HUES6 (cell line): Measurements from ENCODE around the gene DPP7.
"Not testable (repeated sequence)": the region's sequence is repeated elsewhere in the genome, so short reads cannot be mapped to it uniquely, and the experiment has no call there.

Experiments
- H3K27ac ChIP-seq: 2 replicates; pipeline ENCODE4 v1.7.0; 2013; ENCODE audit warnings: low read depth, mild to moderate bottlenecking, low read length, inconsistent platforms
- H3K27me3 ChIP-seq: 2 replicates; pipeline ENCODE4 v1.6.1; 2013; ENCODE audit warnings: low read length; ENCODE audit not compliant: control insufficient read depth, insufficient read depth
- H3K36me3 ChIP-seq: 2 replicates; pipeline ENCODE4 v1.6.1; 2013; ENCODE audit warnings: low read length; ENCODE audit not compliant: control insufficient read depth, insufficient read depth
- H3K4me1 ChIP-seq: 2 replicates; pipeline ENCODE4 v1.6.1; 2013; ENCODE audit warnings: low read length; ENCODE audit not compliant: control insufficient read depth, insufficient read depth
- H3K4me3 ChIP-seq: 2 replicates; pipeline ENCODE4 v1.5.1; 2013; ENCODE audit warnings: low read depth, low read length
- H3K9ac ChIP-seq: one replicate; pipeline ENCODE4 v1.6.1; 2013; ENCODE audit warnings: mild to moderate bottlenecking, low read length
- H3K9me3 ChIP-seq: 2 replicates; pipeline ENCODE4 v1.6.1; 2013; ENCODE audit warnings: low read depth, low read length; ENCODE audit not compliant: control insufficient read depth, insufficient read depth

The DPP7 gene

DNA sequence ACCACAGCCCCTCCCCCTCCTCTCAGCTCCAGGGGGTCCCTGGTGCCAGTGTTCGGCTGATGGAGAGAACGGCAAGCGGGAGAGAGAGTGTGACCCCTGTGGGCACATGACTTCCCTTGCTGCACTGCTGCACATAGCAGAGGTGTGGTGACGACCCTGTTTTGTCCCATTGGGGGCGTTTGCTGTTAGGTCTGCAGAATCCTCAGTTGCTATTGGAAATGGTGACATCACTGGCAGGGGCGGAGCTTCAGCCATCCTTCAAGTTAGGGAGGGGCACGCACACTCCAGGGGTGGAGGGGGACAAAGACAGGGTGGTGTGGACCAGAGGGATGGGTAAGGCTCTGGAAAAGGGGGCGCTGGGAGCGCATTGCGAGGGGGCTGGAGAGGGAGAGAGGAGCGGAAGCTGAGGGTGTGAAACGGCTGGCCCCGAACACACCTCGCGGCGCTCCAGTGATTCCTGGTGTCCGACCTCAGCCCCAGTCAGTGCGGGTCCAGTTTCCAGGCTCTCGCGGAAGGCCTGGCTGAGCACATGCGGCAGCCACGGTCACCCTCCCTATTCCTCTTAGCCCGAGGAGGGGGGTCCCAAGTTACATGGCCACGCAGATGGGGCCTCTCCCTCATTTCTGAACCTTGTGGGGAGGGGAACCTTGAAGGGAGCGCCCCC lies 23.7 kb upstream of the DPP7 start:
- H3K4me3 ChIP-seq: peak overlapping the region; percentile 32; the same call in 1 of the 2 replicates
- no peaks in the 10 kb centered on the region for H3K36me3 ChIP-seq

DNA sequence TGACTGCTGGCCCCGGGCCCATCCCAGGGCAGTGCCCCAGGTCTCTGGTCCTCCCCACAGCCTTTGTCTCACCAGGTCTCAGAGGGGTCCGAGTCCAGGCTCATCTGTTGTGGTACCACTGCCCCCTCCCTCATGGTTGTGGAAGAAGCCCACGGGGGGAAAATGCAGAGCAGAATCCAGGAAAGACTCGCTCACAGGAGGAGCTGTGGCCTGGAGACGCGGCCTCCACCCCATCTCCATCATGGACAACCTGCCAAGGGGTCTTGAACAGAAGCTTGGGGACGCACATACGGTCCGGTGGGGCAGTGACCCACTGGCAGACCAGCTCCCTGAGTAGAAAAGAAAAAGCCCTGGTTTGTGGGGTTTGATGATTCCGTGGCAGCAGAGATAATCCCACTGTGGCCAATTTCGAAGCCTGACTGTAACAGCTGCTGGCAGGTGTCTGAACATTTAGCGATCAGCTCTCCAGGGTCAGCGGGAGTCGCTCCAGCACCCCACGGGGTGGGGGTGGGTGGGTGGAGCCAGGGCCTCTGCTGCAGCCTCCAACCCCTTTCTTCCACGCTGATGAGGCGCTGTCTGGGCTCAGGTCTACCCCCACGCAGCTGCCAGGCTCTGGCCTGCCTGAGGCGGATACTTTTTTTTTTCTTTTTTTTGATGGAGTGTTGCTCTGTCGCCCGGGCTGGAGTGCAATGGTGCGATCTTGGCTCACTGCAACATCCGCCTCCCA lies 22.5 kb upstream of the DPP7 start:
- no peaks in the 10 kb centered on the region for H3K36me3 ChIP-seq
- H3K4me3 ChIP-seq: no peak overlapping the region
- no peak overlapping the region for H3K27ac ChIP-seq
- no peaks in the 10 kb centered on the region for H3K9me3 ChIP-seq
- no peak overlapping the region for H3K9ac ChIP-seq
- H3K27me3 ChIP-seq: peaks cover 81% of the 10 kb centered on the region
- H3K4me1 ChIP-seq: 0 out of 2 replicates have a peak, but pooled peaks cover 3% of the 10 kb centered on the region

More for the DNA sequence above, 23.7 kb upstream of the DPP7 start:
- H3K9me3 ChIP-seq: no peaks in the 10 kb centered on the region
- H3K27ac ChIP-seq: no peak overlapping the region
- 0 out of 2 replicates have a peak, but pooled peaks cover 3% of the 10 kb centered on the region for H3K4me1 ChIP-seq
- peaks cover 87% of the 10 kb centered on the region for H3K27me3 ChIP-seq
- no peak overlapping the region for H3K9ac ChIP-seq

DNA sequence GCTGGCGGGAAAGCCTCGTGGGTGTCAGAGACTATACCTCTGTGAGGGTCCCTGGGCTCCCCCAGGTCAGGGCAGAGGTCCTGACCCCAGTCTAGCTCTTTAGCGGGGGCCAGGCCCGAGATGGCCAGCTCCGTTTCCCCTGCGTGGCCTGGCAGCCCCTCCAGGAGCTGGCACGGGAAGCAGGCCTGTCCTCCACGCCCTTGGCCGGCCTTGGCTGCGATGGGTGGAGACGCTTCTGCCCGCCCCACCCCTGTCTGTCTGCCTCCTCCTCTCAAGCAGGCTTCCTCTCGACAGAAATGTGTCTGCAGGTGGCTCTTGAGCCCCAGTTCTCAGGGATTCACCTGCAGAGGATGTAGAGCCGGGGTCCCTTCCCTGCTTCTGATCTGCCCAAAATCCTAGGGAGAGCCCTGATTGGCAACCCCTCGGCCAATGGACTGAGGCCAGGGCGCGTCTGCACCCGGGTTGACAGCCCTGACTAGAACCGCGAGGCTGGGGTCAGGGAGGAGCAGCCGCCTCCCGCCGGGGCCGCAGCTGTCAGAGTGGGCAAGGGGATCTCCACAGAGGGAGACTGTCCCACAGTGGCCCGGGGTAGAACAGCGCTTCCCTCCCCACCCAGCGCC lies 21.8 kb upstream of the DPP7 start:
- Histone ChIP-seq H3K4me3 (no peak overlapping the region), H3K9ac (no peak overlapping the region), H3K9me3 (no peaks in the 10 kb centered on the region), H3K36me3 (no peaks in the 10 kb centered on the region), H3K4me1 (0 out of 2 replicates have a peak, but pooled peaks cover 3% of the 10 kb centered on the region), H3K27ac (no peak overlapping the region), H3K27me3 (peaks cover 79% of the 10 kb centered on the region)

DNA sequence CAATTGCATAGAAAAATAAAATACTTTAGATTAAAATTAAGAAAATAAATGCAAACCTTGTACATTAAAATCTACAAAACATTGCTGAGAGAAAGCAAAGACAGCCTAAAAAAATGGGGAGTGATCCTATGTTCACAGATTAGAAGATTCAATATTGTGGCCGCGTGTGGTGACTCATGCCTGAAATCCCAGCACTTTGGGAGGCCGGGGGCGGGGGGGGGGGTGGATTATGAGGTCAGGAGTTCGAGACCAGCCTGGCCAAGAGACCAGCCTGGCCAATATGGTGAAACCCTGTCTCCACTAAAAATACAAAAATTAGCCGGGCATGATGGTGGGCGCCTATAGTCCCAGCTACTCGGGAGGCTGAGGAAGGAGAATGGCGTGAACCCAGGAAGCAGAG lies 20.6 kb upstream of the DPP7 start:
- not testable (repeated sequence) for H3K36me3 ChIP-seq, H3K27ac ChIP-seq, H3K9ac ChIP-seq, H3K4me3 ChIP-seq, H3K9me3 ChIP-seq, H3K4me1 ChIP-seq
- peaks cover 76% of the 10 kb centered on the region for H3K27me3 ChIP-seq

DNA sequence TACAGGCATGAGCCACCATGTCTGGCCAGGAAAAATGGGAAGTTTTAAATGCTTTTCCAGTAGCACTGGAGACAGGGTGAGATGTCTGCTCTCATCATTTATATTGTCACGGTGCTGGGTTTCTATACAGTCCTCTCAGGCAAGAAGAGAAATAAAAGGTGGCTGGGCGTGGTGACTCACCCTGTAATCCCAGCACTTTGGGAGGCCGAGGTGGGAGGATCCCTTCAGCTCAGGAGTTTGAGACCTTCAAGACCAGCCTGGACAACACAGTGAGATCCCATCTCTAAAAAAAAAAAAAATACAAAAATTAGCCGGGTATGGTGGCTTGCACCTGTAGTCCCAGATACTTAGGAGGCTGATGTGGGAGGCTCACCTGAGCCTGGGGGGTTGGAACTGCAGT lies 19.7 kb upstream of the DPP7 start:
- no peak overlapping the region for H3K9ac ChIP-seq
- no peaks in the 10 kb centered on the region for H3K9me3 ChIP-seq
- H3K27ac ChIP-seq: no peak overlapping the region
- 0 out of 2 replicates have a peak, but pooled peaks cover 3% of the 10 kb centered on the region for H3K4me1 ChIP-seq
- peaks cover 66% of the 10 kb centered on the region for H3K27me3 ChIP-seq
- H3K36me3 ChIP-seq: no peaks in the 10 kb centered on the region
- no peak overlapping the region for H3K4me3 ChIP-seq

DNA sequence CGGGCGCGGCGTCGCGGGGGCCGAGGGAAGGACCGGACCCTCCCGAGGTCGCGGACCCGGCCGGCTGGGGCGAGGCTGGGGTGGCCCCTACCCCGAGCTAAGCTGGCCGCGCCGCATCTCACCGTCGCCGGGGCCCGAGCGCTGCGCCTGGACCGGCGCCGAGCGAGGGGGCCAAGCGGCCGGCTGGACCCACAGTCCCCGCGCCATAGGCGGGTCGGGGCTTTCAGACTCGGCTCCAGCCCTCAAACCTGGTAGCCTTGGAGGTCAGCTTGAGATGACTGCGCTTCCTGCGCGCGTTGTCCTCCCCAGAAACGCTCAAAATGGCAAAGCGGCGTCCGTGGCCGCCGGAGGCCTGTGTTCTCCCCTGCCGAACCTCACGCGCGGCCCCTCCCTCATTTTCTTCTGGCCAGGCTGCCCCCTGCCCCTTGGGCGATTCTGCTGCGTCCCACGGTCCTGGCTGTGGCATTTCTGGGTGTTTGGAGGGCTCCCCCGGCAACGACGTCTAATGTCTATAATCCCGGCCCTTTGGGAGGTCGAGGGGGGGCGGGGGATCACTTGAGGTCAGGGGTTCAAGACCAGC lies 15.7 kb upstream of the DPP7 start:
- H3K4me1 ChIP-seq: peaks cover 15% of the 10 kb centered on the region; the same call in 1 of the 2 replicates
- H3K27me3 ChIP-seq: peaks cover 29% of the 10 kb centered on the region
- no peaks in the 10 kb centered on the region for H3K9me3 ChIP-seq
- H3K27ac ChIP-seq: no peak overlapping the region
- H3K36me3 ChIP-seq: no peaks in the 10 kb centered on the region
- peak overlapping the region; percentile 86 for H3K9ac ChIP-seq
- H3K4me3 ChIP-seq: peak overlapping the region; percentile 92

DNA sequence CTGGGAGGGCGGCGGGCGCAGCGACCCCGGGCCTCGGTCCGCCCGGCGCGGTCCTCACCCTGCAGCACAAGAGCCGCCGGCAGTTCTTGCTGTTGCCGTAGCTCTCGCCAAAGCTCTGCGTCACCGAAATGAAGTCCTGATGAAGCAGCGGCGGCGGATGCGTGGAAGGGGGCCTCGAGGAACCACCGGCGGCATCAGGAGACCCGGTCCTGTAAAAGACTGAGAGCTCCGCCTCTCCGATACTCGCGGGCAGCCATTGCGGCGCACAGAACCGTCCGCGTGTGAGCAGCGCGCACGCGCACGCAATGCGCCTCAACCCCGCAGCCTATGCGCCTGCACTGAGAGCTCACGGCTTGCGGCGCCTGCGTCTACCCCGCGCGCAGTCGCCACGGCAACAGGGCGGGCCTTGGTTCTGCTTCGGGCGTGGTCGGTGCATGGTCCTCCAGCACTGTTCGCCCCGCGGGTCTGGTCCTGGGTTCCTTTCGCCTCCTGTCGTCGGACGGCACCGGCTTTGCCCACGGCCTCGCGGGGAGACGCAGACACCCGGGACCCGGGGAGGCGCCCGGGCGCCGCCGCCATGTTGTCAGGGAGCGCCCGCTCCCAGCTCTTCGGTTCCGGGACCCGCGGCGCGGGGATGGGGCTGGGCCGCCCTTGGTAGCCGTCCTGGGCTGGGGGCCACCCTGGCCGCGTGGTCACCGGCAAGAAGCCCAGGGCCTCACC lies 15.1 kb upstream of the DPP7 start:
- peak overlapping the region; percentile 92 for H3K4me3 ChIP-seq
- no peak overlapping the region for H3K27ac ChIP-seq
- H3K36me3 ChIP-seq: no peaks in the 10 kb centered on the region
- peak overlapping the region; percentile 86 for H3K9ac ChIP-seq
- H3K27me3 ChIP-seq: peaks cover 29% of the 10 kb centered on the region
- no peaks in the 10 kb centered on the region for H3K9me3 ChIP-seq
- peaks cover 15% of the 10 kb centered on the region; the same call in 1 of the 2 replicates for H3K4me1 ChIP-seq

DNA sequence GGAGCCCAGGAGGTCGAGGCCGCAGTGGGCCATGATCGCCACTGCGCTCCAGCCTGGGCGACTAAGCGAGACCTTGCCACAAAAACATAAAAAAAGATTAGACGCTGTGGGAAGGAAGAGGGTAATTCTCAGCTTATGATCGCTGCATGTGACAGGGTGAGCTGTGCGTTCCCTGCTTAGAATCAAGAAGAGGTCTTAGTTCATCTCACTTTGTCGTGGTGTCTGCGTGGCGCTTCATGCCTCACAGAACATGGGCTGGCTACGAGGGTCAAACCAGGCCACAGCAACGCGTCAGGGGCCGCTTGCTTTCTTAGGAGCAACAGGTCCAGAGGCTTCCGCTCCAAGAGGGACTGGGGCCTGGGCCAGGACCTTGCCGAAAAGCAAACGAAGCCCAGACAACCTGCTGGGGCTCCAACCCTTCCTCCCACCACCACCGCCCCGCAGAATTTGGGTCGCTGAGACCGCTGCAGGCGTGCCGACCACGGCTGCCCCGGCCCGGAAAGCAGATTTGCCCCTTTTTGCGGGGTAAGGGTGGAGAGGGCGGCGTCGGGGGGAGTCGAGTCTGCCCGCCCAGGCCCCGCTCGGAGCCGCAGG lies 14.4 kb upstream of the DPP7 start:
- Histone ChIP-seq H3K9me3 (no peaks in the 10 kb centered on the region), H3K27ac (no peak overlapping the region), H3K36me3 (no peaks in the 10 kb centered on the region), H3K4me1 (peaks cover 15% of the 10 kb centered on the region; the same call in 1 of the 2 replicates), H3K4me3 (peak overlapping the region; percentile 92), H3K9ac (peak overlapping the region; percentile 86), H3K27me3 (peaks cover 26% of the 10 kb centered on the region)

DNA sequence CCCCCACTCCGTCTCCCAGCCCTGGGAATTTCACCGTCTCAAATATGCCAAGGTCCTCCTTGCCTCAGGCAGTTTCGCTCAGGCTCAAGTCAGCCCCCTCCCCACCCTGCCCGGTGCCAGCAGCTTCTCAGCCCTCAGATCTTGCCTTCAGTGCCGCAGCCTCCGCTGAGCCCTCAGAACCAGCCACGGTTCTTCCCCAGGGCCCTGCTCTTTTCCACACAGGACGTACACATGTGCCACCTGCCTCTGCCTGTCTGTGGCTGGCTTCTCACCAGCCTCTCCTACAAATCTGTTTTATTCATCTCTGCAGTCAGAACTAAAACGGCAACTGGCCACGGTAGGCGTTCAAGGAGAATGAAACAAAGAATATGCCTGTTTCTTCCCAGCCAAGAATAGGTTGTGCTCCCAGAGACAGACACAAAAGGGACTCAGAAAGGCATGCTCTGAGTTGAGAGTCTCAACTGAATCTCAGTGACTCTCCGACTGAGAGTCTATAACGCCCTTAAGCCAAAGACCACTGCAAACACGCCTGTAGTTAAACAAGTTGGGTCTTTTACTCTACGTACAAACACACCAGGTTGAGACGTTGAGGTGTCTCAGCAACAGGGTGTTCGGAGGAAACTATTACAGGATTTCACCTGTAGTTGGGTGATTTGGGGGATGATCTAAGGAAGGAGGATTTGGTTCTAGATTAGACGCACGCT lies 13.8 kb upstream of the DPP7 start:
- Histone ChIP-seq H3K27me3 (peaks cover 21% of the 10 kb centered on the region), H3K4me1 (peaks cover 15% of the 10 kb centered on the region; the same call in 1 of the 2 replicates), H3K36me3 (no peaks in the 10 kb centered on the region), H3K9ac (no peak overlapping the region), H3K4me3 (peak overlapping the region; percentile 92), H3K27ac (no peak overlapping the region), H3K9me3 (no peaks in the 10 kb centered on the region)
